Nephron (organoid): ENCODE results near the gene PPP1R36.
A peak's percentile ranks its signal among the peaks of the same experiment; 100 is the strongest.

Experiments used
- H3K27ac Mint-ChIP-seq, 3 experiments: 2 replicates each; pipeline ENCODE4 v1.8.0; 2020; ENCODE audit warnings: mixed read lengths in 3 of 3, mild to moderate bottlenecking in 2 of 3, moderate library complexity in 1 of 3
- H3K27me3 Mint-ChIP-seq: 2 replicates; pipeline ENCODE4 v1.8.0; 2021; ENCODE audit warnings: low read depth, mild to moderate bottlenecking, moderate library complexity, mixed read lengths
- H3K36me3 Mint-ChIP-seq: 2 replicates; pipeline ENCODE4 v1.8.0; 2020; ENCODE audit warnings: low read depth, mixed read lengths
- H3K4me1 Mint-ChIP-seq: 2 replicates; pipeline ENCODE4 v1.8.0; 2020; ENCODE audit warnings: mixed read lengths
- H3K4me3 Mint-ChIP-seq, 3 experiments: 2 replicates each; pipeline ENCODE4 v1.8.0; 2020; ENCODE audit warnings: mild to moderate bottlenecking in 3 of 3, mixed read lengths in 3 of 3, moderate library complexity in 2 of 3
- H3K9me3 Mint-ChIP-seq: 2 replicates; pipeline ENCODE4 v1.8.0; 2020; ENCODE audit warnings: mixed read lengths
- CTCF ChIP-seq, 3 experiments: fragments of 200-600 bp; sonication (generic); IDR thresholded peaks; one replicate each; pipeline ENCODE4 v1.5.0; 2021; ENCODE audit warnings: antibody characterized with exemption in 3 of 3; ENCODE audit not compliant: unreplicated experiment in 3 of 3

Gene PPP1R36

GRCh38 chr14:64637735-64638473, 88.1 kb downstream of the PPP1R36 start:
- TF ChIP-seq CTCF (IDR thresholded peaks at IDR 0.05; ENCODE audit: unreplicated experiment in 3 of 3), result no peak
- H3K9me3 Mint-ChIP-seq, result no peaks in the 10 kb centered on the region
- H3K36me3 Mint-ChIP-seq, result no peaks in the 10 kb centered on the region
- no peak overlapping the region for H3K4me3 Mint-ChIP-seq
- peak overlapping the region in 1 of 3 experiments; percentile 49 for H3K27ac Mint-ChIP-seq
- H3K4me1 Mint-ChIP-seq, result peaks cover 14% of the 10 kb centered on the region
- no peaks in the 10 kb centered on the region for H3K27me3 Mint-ChIP-seq

- no peaks in the 10 kb centered on the region for H3K36me3 Mint-ChIP-seq
- H3K4me3 Mint-ChIP-seq, result no peak overlapping the region
- H3K9me3 Mint-ChIP-seq, result no peaks in the 10 kb centered on the region
- peaks cover 14% of the 10 kb centered on the region for H3K4me1 Mint-ChIP-seq
- peak overlapping the region in 2 of 3 experiments; percentile 72 to 91 for H3K27ac Mint-ChIP-seq
- no peaks in the 10 kb centered on the region for H3K27me3 Mint-ChIP-seq
- TF ChIP-seq CTCF (IDR thresholded peaks at IDR 0.05; ENCODE audit: unreplicated experiment in 3 of 3), result no peak
Observed at GRCh38 chr14:64638625-64639024, 88.9 kb downstream of the PPP1R36 start.
